Esophagus squamous epithelium (tissue), 5 donors: Measurements from ENCODE around the gene CCKAR. TPM values are rescaled to one million over a fixed set of nuclear protein-coding genes. Genes with fewer than 3 reads are reported as not detected.

Experiments used
- DNase-seq: peaks from one replicate; lab custom pipeline; 2025; lab: John Stamatoyannopoulos, UW
- H3K27ac ChIP-seq, 4 donors: fragments of 200-600 bp; sonication (generic); one replicate each; pipeline ENCODE4 v1.5.1; 2016 to 2019; ENCODE audit warnings: mild to moderate bottlenecking in 1 of 4
- H3K27me3 ChIP-seq, 4 donors: fragments of 200-600 bp; sonication (generic); 1 replicate in 3 of 4; 2 replicates in 1 of 4; pipeline versions ENCODE4 v1.5.1 to v1.6.0; 2017 to 2021; ENCODE audit warnings: antibody characterized with exemption in 1 of 4
- H3K36me3 ChIP-seq, 3 donors: fragments of 200-600 bp; sonication (generic); one replicate each; pipeline ENCODE4 v1.5.1; 2016 to 2019
- H3K4me1 ChIP-seq, 3 donors: fragments of 200-600 bp; sonication (generic); one replicate each; pipeline ENCODE4 v1.5.1; 2017 to 2019
- H3K4me3 ChIP-seq, 4 donors: fragments of 200-600 bp; sonication (generic); 1 replicate in 3 of 4; 2 replicates in 1 of 4; pipeline ENCODE4 v1.5.1; 2016 to 2019; ENCODE audit warnings: mild to moderate bottlenecking in 2 of 4, moderate library complexity in 1 of 4
- H3K9me3 ChIP-seq, 3 donors: fragments of 200-600 bp; sonication (generic); one replicate each; pipeline ENCODE4 v1.5.1; 2016 to 2019
- POLR2A ChIP-seq, 4 donors: fragments of 450-650 bp; IDR thresholded peaks; one replicate each; pipeline ENCODE4 v1.6.1; 2017; ENCODE audit warnings: antibody characterized with exemption in 4 of 4, mild to moderate bottlenecking in 4 of 4, moderate library complexity in 3 of 4
- WGBS, 2 donors: methylation state at CpG; one replicate each; pipeline ENCODE4 v1.1.5; 2018; 5-methylcytosine and 5-hydroxymethylcytosine counted together
- intact Hi-C: fragments of 100-400 bp; cut with DNase I; formaldehyde crosslinking; loops from one replicate; pipeline ENCODE4 v1.15.0; 2022
- total RNA-seq, 4 donors: library from RNA; depleted of rRNA; stranded (reverse); fragments of >200 nt; gene quantifications; one replicate each; pipeline ENCODE4 v1.1.0, GENCODE V29; 2016
- TF ChIP-seq, protein P1 (sequence below), 6 experiments: fragments of 450-650 bp in 4 of 6; fragments of 200-600 bp in 2 of 6; sonication (generic) in 2 of 6; IDR thresholded peaks; one replicate each; pipeline ENCODE4 v1.5.1; 2016 to 2019; ENCODE audit warnings: antibody characterized with exemption in 6 of 6, mild to moderate bottlenecking in 4 of 6, moderate library complexity in 4 of 6
- donor health status: DM: yes; HTN: yes; CAD: no.

Gene CCKAR
- total RNA-seq, 4 donors from 2014 or later = not detected

GRCh38 chr4:26525771-26526150 is 35.5 kb upstream of the CCKAR start:
- DNase-seq = no peak
- Histone ChIP-seq H3K4me3 (no peak overlapping the region), H3K27ac (no peak overlapping the region), H3K27me3 (peaks cover 0 to 49% (median 0%) of the 10 kb centered on the region in 4 donors), H3K36me3 (no peaks in the 10 kb centered on the region), H3K4me1 (peaks cover 0 to 8% (median 0%) of the 10 kb centered on the region in 3 donors), H3K9me3 (no peaks in the 10 kb centered on the region)
- no peak for TF ChIP-seq POLR2A (IDR thresholded peaks at IDR 0.05)
- TF ChIP-seq, protein P1, sequence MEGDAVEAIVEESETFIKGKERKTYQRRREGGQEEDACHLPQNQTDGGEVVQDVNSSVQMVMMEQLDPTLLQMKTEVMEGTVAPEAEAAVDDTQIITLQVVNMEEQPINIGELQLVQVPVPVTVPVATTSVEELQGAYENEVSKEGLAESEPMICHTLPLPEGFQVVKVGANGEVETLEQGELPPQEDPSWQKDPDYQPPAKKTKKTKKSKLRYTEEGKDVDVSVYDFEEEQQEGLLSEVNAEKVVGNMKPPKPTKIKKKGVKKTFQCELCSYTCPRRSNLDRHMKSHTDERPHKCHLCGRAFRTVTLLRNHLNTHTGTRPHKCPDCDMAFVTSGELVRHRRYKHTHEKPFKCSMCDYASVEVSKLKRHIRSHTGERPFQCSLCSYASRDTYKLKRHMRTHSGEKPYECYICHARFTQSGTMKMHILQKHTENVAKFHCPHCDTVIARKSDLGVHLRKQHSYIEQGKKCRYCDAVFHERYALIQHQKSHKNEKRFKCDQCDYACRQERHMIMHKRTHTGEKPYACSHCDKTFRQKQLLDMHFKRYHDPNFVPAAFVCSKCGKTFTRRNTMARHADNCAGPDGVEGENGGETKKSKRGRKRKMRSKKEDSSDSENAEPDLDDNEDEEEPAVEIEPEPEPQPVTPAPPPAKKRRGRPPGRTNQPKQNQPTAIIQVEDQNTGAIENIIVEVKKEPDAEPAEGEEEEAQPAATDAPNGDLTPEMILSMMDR (IDR thresholded peaks at IDR 0.05) = no peak
- intact Hi-C loops = no loop called here
- 63 to 75% methylated on average over 4 of the region's 4 CpGs for WGBS, 2 donors

DNA sequence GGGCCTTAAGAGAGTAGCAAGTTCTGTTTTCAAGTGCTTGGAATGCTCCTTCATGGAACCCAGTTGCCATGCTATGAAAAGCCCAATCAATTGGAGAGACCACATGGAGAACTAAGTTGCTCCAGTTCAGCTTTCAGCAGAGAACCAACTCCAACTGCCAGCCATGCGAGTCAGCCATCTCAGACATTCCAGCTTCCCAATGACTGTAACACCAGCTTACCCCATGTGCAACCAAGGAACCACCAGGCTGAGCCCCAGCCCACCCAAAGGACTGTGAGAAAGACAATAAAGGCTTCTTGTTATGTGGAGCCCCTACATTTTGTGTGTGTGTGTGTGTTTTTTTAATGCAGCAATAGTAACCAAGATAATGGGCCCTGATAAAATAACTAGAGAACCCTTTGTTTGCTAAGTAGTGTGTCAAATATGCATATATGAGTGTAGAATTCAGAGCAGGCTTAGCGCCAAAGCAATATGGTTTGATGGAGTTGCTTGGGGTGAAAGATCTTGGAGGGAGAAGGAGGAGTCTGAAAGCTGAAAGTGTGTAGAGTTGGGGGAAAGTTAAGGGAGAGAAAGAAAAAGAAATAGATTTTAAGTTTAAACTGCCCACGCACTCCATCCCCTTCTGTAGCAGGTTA is 35.0 kb upstream of the CCKAR start:
- no peak for DNase-seq
- WGBS, 2 donors = 85 to 96% methylated on average over 3 of the region's 3 CpGs
- no peak overlapping the region for H3K4me3 ChIP-seq
- H3K9me3 ChIP-seq = no peaks in the 10 kb centered on the region
- no peaks in the 10 kb centered on the region for H3K36me3 ChIP-seq
- peaks cover 0 to 47% (median 0%) of the 10 kb centered on the region in 4 donors for H3K27me3 ChIP-seq
- H3K27ac ChIP-seq = no peak overlapping the region
- intact Hi-C loops = no loop called here
- no peak for TF ChIP-seq POLR2A (IDR thresholded peaks at IDR 0.05)
- TF ChIP-seq, protein P1 (IDR thresholded peaks at IDR 0.05) = no peak
- peaks cover 0 to 8% (median 0%) of the 10 kb centered on the region in 3 donors for H3K4me1 ChIP-seq

GRCh38 chr4:26524011-26524410 is 33.7 kb upstream of the CCKAR start:
- H3K36me3 ChIP-seq = no peaks in the 10 kb centered on the region
- no peak for DNase-seq
- H3K4me1 ChIP-seq = peaks cover 0 to 8% (median 0%) of the 10 kb centered on the region in 3 donors
- TF ChIP-seq POLR2A (IDR thresholded peaks at IDR 0.05) = no peak
- TF ChIP-seq, protein P1 (IDR thresholded peaks at IDR 0.05) = no peak
- peaks cover 0 to 48% (median 0%) of the 10 kb centered on the region in 4 donors for H3K27me3 ChIP-seq
- intact Hi-C loops = no loop called here
- WGBS, 2 donors = 67 to 81% methylated on average over 1 of the region's 1 CpG
- H3K9me3 ChIP-seq = no peaks in the 10 kb centered on the region
- no peak overlapping the region for H3K4me3 ChIP-seq
- H3K27ac ChIP-seq = no peak overlapping the region

GRCh38 chr4:26522478-26522877 is 32.2 kb upstream of the CCKAR start:
- peaks cover 0 to 8% (median 0%) of the 10 kb centered on the region in 3 donors for H3K4me1 ChIP-seq
- no peak overlapping the region for H3K4me3 ChIP-seq
- H3K27ac ChIP-seq = no peak overlapping the region
- WGBS, 2 donors = 10 to 18% methylated on average over 3 of the region's 3 CpGs
- intact Hi-C loops = no loop called here
- no peak for TF ChIP-seq POLR2A (IDR thresholded peaks at IDR 0.05)
- TF ChIP-seq, protein P1 (IDR thresholded peaks at IDR 0.05) = no peak
- H3K9me3 ChIP-seq = no peaks in the 10 kb centered on the region
- no peaks in the 10 kb centered on the region for H3K36me3 ChIP-seq
- peaks cover 0 to 48% (median 0%) of the 10 kb centered on the region in 4 donors for H3K27me3 ChIP-seq
- DNase-seq = no peak

GRCh38 chr4:26520728-26521450 is 30.6 kb upstream of the CCKAR start:
- Histone ChIP-seq H3K27ac (no peak overlapping the region), H3K27me3 (peaks cover 0 to 46% (median 0%) of the 10 kb centered on the region in 4 donors), H3K9me3 (no peaks in the 10 kb centered on the region), H3K36me3 (no peaks in the 10 kb centered on the region), H3K4me3 (no peak overlapping the region), H3K4me1 (peaks cover 0 to 8% (median 0%) of the 10 kb centered on the region in 3 donors)
- TF ChIP-seq, protein P1 (IDR thresholded peaks at IDR 0.05) = no peak
- TF ChIP-seq POLR2A (IDR thresholded peaks at IDR 0.05) = no peak
- 80 to 85% methylated on average over 7 of the region's 7 CpGs for WGBS, 2 donors
- DNase-seq = no peak
- intact Hi-C loops = no loop called here
